ENCODE results near the gene KRT73. TPM values are rescaled to one million over a fixed set of nuclear protein-coding genes. Genes with fewer than 3 reads are reported as not detected.

Gene KRT73
- 21.4 TPM for total RNA-seq

GRCh38 chr12:52618216-52618615, at the start of gene KRT73:
Gene KRT73, minus strand, starts transcription at chr12:52618559. Its CDS starts 35 bp downstream, at chr12:52618524.
- no peaks in the 10 kb centered on the region for H3K27me3 ChIP-seq (ENCODE audit: insufficient read depth, low read length)
- no peaks in the 10 kb centered on the region for H3K9me3 ChIP-seq (ENCODE audit: low read depth, low read length)
- peaks cover 22% of the 10 kb centered on the region for H3K4me1 ChIP-seq (ENCODE audit: insufficient read depth, low read length)
- no peak within 1 kb of the TSS for H3K4me3 ChIP-seq (ENCODE audit: low read length)

GRCh38 chr12:52667931-52668330, 49.6 kb upstream of the KRT73 start:
- Histone ChIP-seq H3K4me3 (ENCODE audit: low read length) (no peak overlapping the region), H3K9me3 (ENCODE audit: low read depth, low read length) (no peaks in the 10 kb centered on the region), H3K27me3 (ENCODE audit: insufficient read depth, low read length) (no peaks in the 10 kb centered on the region), H3K4me1 (ENCODE audit: insufficient read depth, low read length) (no peaks in the 10 kb centered on the region)

GRCh38 chr12:52667509-52667908, 49.1 kb upstream of the KRT73 start:
- Histone ChIP-seq H3K4me3 (ENCODE audit: low read length) (no peak overlapping the region), H3K4me1 (ENCODE audit: insufficient read depth, low read length) (no peaks in the 10 kb centered on the region), H3K27me3 (ENCODE audit: insufficient read depth, low read length) (no peaks in the 10 kb centered on the region), H3K9me3 (ENCODE audit: low read depth, low read length) (no peaks in the 10 kb centered on the region)

DNA sequence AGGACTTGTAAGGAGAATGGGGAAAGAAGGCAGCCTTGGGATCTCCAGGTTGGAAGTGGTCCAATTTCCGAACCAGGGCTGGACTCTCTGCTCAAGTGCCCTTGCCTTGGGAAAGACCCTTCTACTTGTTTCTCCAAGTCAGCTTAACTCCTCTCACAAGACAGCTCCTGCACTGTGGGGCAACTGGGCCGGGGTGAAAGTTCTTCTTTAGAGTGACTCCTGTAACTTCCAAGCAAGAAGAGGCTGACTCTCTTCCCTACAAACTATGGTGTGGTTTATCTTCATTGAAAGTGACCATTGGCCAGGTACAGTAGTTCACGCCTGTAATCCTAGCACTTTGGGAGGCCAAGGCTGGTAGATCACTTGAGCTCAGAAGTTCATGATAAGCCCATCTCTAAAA, 48.1 kb upstream of the KRT73 start:
- no peaks in the 10 kb centered on the region for H3K9me3 ChIP-seq (ENCODE audit: low read depth, low read length)
- no peak overlapping the region for H3K4me3 ChIP-seq (ENCODE audit: low read length)
- H3K4me1 ChIP-seq (ENCODE audit: insufficient read depth, low read length) = peaks cover 5% of the 10 kb centered on the region
- no peaks in the 10 kb centered on the region for H3K27me3 ChIP-seq (ENCODE audit: insufficient read depth, low read length)

DNA sequence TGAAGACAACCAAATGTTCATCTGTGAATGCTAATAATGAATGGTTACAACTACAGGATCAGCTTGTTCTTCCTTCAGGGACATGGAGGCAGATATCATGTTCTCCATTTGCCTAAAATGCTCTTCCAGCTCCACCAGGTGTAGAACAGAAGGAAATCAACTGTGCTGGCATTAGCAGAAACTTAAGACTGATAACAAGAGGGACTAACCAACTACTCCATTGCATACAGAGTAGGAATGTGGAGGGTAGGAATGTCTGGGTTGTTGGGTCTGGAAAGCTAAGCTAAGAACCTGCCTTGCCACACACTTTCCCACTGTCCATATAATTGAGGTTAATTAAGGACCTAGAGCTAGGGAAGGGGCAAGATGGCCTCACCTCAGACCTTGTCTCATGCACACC, 45.1 kb upstream of the KRT73 start:
- no peaks in the 10 kb centered on the region for H3K27me3 ChIP-seq (ENCODE audit: insufficient read depth, low read length)
- no peak overlapping the region for H3K4me3 ChIP-seq (ENCODE audit: low read length)
- H3K9me3 ChIP-seq (ENCODE audit: low read depth, low read length) = no peaks in the 10 kb centered on the region
- H3K4me1 ChIP-seq (ENCODE audit: insufficient read depth, low read length) = peaks cover 5% of the 10 kb centered on the region

GRCh38 chr12:52662918-52663229, 44.5 kb upstream of the KRT73 start:
- H3K9me3 ChIP-seq (ENCODE audit: low read depth, low read length) = no peaks in the 10 kb centered on the region
- peaks cover 5% of the 10 kb centered on the region for H3K4me1 ChIP-seq (ENCODE audit: insufficient read depth, low read length)
- no peak overlapping the region for H3K4me3 ChIP-seq (ENCODE audit: low read length)
- no peaks in the 10 kb centered on the region for H3K27me3 ChIP-seq (ENCODE audit: insufficient read depth, low read length)

- H3K9me3 ChIP-seq (ENCODE audit: low read depth, low read length) = no peaks in the 10 kb centered on the region
- H3K4me1 ChIP-seq (ENCODE audit: insufficient read depth, low read length) = peaks cover 5% of the 10 kb centered on the region
- no peak overlapping the region for H3K4me3 ChIP-seq (ENCODE audit: low read length)
- no peaks in the 10 kb centered on the region for H3K27me3 ChIP-seq (ENCODE audit: insufficient read depth, low read length)
These were observed 43.9 kb upstream of the KRT73 start for GRCh38 chr12:52662093-52662917.

DNA sequence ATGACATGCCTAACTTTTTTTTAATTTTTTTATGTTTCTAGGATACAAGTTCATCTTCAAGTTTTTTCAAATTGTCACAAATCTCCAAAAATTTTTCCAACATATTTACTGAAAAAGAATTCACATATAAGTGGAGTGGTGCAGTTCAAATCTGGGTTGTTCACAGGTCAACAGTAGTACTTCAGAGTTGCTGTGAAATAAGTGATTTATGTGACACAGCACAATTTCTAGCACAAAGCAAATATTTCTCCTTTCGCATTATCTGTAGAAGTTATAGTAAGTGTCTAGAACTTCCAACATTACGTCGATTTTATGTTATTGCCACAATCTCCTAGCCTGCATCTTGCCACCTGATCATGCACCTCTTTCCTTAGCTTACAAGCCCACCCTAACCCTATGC, 43.3 kb upstream of the KRT73 start:
- H3K4me1 ChIP-seq (ENCODE audit: insufficient read depth, low read length) = peaks cover 5% of the 10 kb centered on the region
- H3K9me3 ChIP-seq (ENCODE audit: low read depth, low read length) = no peaks in the 10 kb centered on the region
- no peaks in the 10 kb centered on the region for H3K27me3 ChIP-seq (ENCODE audit: insufficient read depth, low read length)
- no peak overlapping the region for H3K4me3 ChIP-seq (ENCODE audit: low read length)

GRCh38 chr12:52660934-52661499, 42.7 kb upstream of the KRT73 start:
- Histone ChIP-seq H3K4me1 (ENCODE audit: insufficient read depth, low read length) (peaks cover 5% of the 10 kb centered on the region), H3K9me3 (ENCODE audit: low read depth, low read length) (no peaks in the 10 kb centered on the region), H3K4me3 (ENCODE audit: low read length) (no peak overlapping the region), H3K27me3 (ENCODE audit: insufficient read depth, low read length) (no peaks in the 10 kb centered on the region)

DNA sequence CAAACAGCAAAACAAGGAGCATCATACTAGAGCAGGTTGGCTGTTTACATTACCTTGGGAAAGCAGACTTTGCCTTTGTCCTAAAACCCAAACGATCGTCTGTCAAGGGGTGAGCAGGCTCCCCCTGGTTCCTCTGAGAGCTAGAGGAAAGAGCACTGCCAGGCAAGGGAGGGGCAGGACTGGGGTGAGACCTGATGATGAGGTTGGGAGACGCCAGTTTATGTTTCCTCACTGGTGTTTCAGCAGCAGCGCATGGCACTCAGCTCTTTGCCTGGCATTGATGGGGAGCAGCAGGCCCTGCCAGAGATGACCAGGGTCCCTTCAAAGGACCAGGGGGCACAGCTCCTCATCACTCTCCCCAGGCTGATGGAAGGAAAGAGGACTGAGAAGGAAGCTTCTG, 41.6 kb upstream of the KRT73 start:
- Histone ChIP-seq H3K4me3 (ENCODE audit: low read length) (no peak overlapping the region), H3K27me3 (ENCODE audit: insufficient read depth, low read length) (no peaks in the 10 kb centered on the region), H3K4me1 (ENCODE audit: insufficient read depth, low read length) (peaks cover 5% of the 10 kb centered on the region), H3K9me3 (ENCODE audit: low read depth, low read length) (no peaks in the 10 kb centered on the region)

- Histone ChIP-seq H3K4me1 (ENCODE audit: insufficient read depth, low read length) (peaks cover 5% of the 10 kb centered on the region), H3K27me3 (ENCODE audit: insufficient read depth, low read length) (no peaks in the 10 kb centered on the region)
These were observed 41.0 kb upstream of the KRT73 start for GRCh38 chr12:52659395-52659794.

GRCh38 chr12:52658196-52658595, 39.8 kb upstream of the KRT73 start:
- H3K4me3 ChIP-seq (ENCODE audit: low read length) = no peak overlapping the region
- peaks cover 3% of the 10 kb centered on the region for H3K27me3 ChIP-seq (ENCODE audit: insufficient read depth, low read length)
- no peaks in the 10 kb centered on the region for H3K9me3 ChIP-seq (ENCODE audit: low read depth, low read length)
- H3K4me1 ChIP-seq (ENCODE audit: insufficient read depth, low read length) = peaks cover 5% of the 10 kb centered on the region

More at GRCh38 chr12:52659395-52659794, 41.0 kb upstream of the KRT73 start:
- no peaks in the 10 kb centered on the region for H3K9me3 ChIP-seq (ENCODE audit: low read depth, low read length)
- no peak overlapping the region for H3K4me3 ChIP-seq (ENCODE audit: low read length)

- peaks cover 3% of the 10 kb centered on the region for H3K27me3 ChIP-seq (ENCODE audit: insufficient read depth, low read length)
- no peak overlapping the region for H3K4me3 ChIP-seq (ENCODE audit: low read length)
- H3K9me3 ChIP-seq (ENCODE audit: low read depth, low read length) = no peaks in the 10 kb centered on the region
- H3K4me1 ChIP-seq (ENCODE audit: insufficient read depth, low read length) = peaks cover 5% of the 10 kb centered on the region
These were observed 39.0 kb upstream of the KRT73 start for GRCh38 chr12:52657250-52657902.

GRCh38 chr12:52656616-52657015, 38.3 kb upstream of the KRT73 start:
- H3K4me3 ChIP-seq (ENCODE audit: low read length) = no peak overlapping the region
- H3K9me3 ChIP-seq (ENCODE audit: low read depth, low read length) = no peaks in the 10 kb centered on the region
- no peaks in the 10 kb centered on the region for H3K4me1 ChIP-seq (ENCODE audit: insufficient read depth, low read length)
- peaks cover 3% of the 10 kb centered on the region for H3K27me3 ChIP-seq (ENCODE audit: insufficient read depth, low read length)

- H3K27me3 ChIP-seq (ENCODE audit: insufficient read depth, low read length) = peaks cover 3% of the 10 kb centered on the region
- no peaks in the 10 kb centered on the region for H3K4me1 ChIP-seq (ENCODE audit: insufficient read depth, low read length)
- H3K4me3 ChIP-seq (ENCODE audit: low read length) = no peak overlapping the region
- no peaks in the 10 kb centered on the region for H3K9me3 ChIP-seq (ENCODE audit: low read depth, low read length)
These were observed 37.4 kb upstream of the KRT73 start for GRCh38 chr12:52655720-52656124.
